ENCODE measurements around the gene RAE1.
"Not testable (repeated sequence)": the region's sequence is repeated elsewhere in the genome, so short reads cannot be mapped to it uniquely, and the experiment has no call there.

The RAE1 gene

GRCh38 chr20:57417051-57417689 is 66.1 kb downstream of the RAE1 start:
- DNase-seq = no peak

DNA sequence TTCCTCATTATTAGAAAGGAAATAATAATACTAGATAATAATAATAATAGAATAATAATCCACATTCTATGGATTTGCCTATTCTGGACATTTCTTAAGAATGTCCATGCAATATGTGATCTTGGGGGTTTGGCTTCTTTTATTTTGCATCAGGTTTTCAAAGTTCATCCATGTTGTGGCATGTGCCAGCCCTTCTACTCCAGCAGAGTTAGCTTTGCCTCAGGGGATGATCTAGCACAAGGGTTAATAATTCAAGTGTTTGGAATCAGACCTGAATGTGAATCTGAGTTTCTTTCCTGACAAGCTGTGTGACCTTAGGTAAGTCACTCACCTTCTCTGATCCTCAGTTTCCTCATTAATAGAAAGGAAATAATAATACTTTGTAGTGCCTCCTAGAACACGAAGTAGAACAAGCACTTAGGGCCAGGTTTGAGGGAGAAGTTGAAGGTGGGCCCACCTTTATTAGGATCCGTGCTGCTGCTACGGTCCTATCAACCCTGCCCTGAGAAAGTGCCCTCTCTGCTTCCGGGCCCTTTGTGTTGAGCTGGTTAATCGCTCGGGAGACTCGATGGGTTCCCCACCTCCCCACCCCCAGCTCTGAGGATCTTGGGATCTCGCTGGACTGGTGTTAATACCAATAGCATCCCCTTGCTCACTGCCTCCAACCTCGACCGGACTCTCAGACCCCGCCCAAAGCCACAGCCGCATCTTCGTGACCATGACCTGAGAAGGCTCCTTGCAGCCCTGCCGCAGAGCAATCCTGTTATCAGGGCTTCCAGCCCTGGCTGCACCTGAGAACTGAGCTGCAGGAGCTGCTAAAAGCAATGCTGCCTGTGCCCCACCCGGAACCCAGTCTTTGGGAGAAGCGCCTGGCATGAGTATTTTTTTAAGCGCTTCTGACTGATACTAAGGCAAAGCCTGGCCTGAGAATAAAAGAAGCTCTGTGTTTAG is 67.0 kb downstream of the RAE1 start:
- DNase-seq = no peak

GRCh38 chr20:57419479-57419878 is 68.4 kb downstream of the RAE1 start:
- DNase-seq = not testable (repeated sequence)

- no peak for DNase-seq
Observed at GRCh38 chr20:57420571-57421252, 69.7 kb downstream of the RAE1 start.

- DNase-seq = no peak
Observed at GRCh38 chr20:57421253-57422220, 70.5 kb downstream of the RAE1 start.

DNA sequence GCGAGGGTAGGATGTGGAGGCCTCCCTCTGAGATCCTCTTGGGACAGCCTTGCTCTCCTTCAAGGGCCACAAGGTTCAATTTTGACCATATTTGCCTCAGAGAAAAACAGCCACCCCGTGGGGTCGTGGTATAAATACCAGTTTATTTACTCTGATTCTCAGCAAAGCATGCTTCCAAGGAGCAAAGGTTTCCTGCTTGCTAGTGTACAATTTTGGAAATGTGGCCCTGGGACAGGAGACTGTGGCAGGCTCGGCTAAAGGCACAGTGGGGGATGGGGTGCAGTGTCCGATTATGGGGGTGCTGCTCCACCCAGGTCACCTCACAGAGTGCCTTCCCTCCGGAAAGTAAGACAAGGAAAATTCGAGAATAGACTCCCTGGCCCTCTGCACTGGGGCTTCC is 71.2 kb downstream of the RAE1 start:
- no peak for DNase-seq

GRCh38 chr20:57425150-57426013 is 74.3 kb downstream of the RAE1 start:
- no peak for DNase-seq

- no peak for DNase-seq
Observed at GRCh38 chr20:57426271-57426689, 75.2 kb downstream of the RAE1 start.

- no peak for DNase-seq
Observed at GRCh38 chr20:57426831-57427230, 75.8 kb downstream of the RAE1 start.

- no peak for DNase-seq
Observed at GRCh38 chr20:57428324-57429158, 77.5 kb downstream of the RAE1 start.
